Coronary artery (tissue), 2 donors: ENCODE results near the gene C14orf119.

Experiments used
- DNase-seq: peaks from one replicate; pipeline ENCODE4 v3.0.0-alpha.2; 2017; ENCODE audit warnings: low spot score
- H3K27ac ChIP-seq, 2 donors: fragments of 200-600 bp; sonication (generic); one replicate each; pipeline ENCODE4 v1.5.1; 2016 to 2019
- H3K4me3 ChIP-seq: fragments of 200-600 bp; sonication (generic); 2 replicates; pipeline ENCODE4 v1.5.1; 2016; ENCODE audit warnings: mild to moderate bottlenecking, moderate library complexity
- CTCF ChIP-seq: fragments of 200-600 bp; sonication (generic); IDR thresholded peaks from one replicate; pipeline ENCODE4 v1.5.1; 2019; ENCODE audit warnings: antibody characterized with exemption

Gene C14orf119

GRCh38 chr14:23112359-23113178 lies 17.3 kb downstream of the C14orf119 start:
- Histone ChIP-seq H3K27ac (no peak overlapping the region), H3K4me3 (no peak overlapping the region)
- TF ChIP-seq CTCF, result no peak
- no peak for DNase-seq

DNA sequence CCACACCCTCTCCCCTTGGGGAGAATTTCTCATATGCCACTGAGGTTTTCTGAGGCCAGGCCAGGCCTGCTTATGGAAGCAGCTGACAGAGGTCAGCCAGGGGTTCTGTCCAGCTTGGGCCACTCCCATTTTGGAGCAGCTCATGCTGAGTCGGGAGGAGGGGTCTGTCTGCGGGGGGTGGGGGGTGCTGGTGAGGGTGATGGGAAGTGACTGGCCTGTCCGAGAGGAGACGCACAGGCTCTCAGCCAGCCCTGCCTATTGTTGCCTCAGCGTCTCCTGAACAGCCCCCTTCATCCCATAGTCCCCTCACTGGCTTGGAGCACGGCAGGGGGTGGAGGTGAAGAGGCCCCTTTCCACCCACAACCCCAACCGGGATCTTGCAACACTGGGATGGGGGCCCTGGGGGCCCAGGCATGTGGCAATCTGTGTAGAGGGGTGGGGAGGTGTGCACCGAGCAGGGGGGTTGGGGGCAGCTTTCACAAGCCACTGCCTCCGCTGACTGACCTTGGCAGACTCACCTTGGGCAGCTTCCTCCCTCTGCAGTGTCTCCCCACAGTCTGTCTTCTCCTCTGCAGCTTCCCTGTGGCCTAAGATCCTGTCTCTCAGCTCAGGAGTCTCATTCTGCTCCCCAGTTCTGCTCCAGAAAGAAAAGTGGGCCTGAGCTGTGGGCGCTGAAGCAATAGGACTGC lies 18.3 kb downstream of the C14orf119 start:
- no peak for DNase-seq
- no peak overlapping the region for H3K4me3 ChIP-seq
- TF ChIP-seq CTCF, result no peak
- no peak overlapping the region for H3K27ac ChIP-seq

DNA sequence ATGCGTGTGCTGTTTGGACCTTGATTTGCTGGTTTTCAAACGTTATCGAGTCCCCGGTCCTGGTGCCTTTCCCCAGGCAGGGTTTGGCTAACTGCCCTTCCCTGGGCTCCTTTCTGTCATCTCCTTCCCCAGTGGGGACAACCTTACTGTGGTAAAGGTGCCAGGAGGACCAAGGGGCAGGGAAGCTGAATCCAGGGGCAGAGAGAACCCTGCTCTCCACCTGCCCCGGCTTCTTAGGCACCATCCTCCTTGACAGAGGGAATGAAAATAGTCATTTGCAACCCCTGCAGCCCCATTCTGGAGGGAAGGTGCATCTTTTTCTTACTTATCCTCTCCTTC lies 18.8 kb downstream of the C14orf119 start:
- TF ChIP-seq CTCF, result no peak
- H3K4me3 ChIP-seq, result no peak overlapping the region
- DNase-seq, result no peak
- no peak overlapping the region for H3K27ac ChIP-seq

DNA sequence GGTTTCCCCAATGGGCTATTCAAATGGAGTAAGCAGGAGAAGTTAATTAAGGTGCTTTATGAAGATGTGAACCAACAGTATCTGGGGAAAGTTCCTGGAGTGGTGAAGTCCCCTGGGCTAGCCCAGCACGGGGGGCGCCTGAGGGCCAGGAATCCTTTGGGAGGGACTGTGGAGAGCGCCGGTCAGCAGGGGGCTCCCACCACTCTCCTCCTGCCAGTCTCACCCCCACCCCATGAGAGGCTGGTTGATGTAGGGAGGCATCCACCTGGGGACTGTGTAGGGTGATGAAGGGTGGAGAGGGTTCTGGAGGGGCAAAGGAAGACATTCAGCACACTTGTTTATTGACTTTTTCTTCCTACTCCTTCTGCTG lies 19.3 kb downstream of the C14orf119 start:
- no peak for TF ChIP-seq CTCF
- H3K4me3 ChIP-seq, result no peak overlapping the region
- H3K27ac ChIP-seq, result no peak overlapping the region
- no peak for DNase-seq

GRCh38 chr14:23115039-23115731 lies 19.9 kb downstream of the C14orf119 start:
- no peak for DNase-seq
- Histone ChIP-seq H3K27ac (no peak overlapping the region), H3K4me3 (no peak overlapping the region)
- TF ChIP-seq CTCF, result no peak

DNA sequence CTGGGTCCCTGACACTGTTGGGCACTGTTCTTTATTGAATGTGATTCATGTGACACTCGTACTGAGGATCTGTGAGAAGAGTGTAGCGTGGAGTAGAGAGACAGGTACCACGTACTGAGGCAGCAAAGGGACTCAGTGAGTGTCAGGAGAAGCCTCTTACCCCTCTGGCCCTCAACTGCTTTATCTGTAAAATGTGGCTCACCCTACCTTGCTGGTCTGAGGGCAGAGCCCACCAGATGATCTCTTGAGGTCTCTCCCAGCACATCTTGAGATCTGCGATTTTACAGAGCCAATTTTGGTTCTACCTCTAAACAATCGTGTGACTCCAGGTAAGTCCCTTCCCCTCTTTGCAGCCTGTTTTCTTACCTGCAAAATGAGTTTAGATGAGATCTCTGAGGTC lies 20.6 kb downstream of the C14orf119 start:
- Histone ChIP-seq H3K4me3 (no peak overlapping the region), H3K27ac (no peak overlapping the region)
- no peak for DNase-seq
- no peak for TF ChIP-seq CTCF
